CD4-positive, alpha-beta T cell treated with Interleukin-21 for 1 hour (primary cell): Measurements from ENCODE around the gene IQSEC1.
"Not testable (repeated sequence)": the region's sequence is repeated elsewhere in the genome, so short reads cannot be mapped to it uniquely, and the experiment has no call there.

Source experiments
- DNase-seq: peaks from one replicate; pipeline ENCODE4 v3.0.0-alpha.2; 2020

The IQSEC1 gene

GRCh38 chr3:12853847-12854246 is 219.4 kb downstream of the IQSEC1 start:
- DNase-seq = not testable (repeated sequence)

- no peak for DNase-seq
Measured at GRCh38 chr3:12852201-12852600, 221.0 kb downstream of the IQSEC1 start.
